BE2C (cell line): ENCODE results near the gene NCOA1.

Source experiments
- DNase-seq: peaks from one replicate; pipeline ENCODE4 v3.0.0-alpha.2; 2020
- H3K27me3 ChIP-seq: fragments of 250-450 bp; sonication (Bioruptor Pico); 2 replicates; pipeline ENCODE4 v1.5.1; 2020; ENCODE audit warnings: mild to moderate bottlenecking
- H3K36me3 ChIP-seq: fragments of 250-450 bp; sonication (Bioruptor Pico); 2 replicates; pipeline ENCODE4 v1.5.1; 2020; ENCODE audit warnings: mild to moderate bottlenecking
- H3K4me1 ChIP-seq: fragments of 250-450 bp; sonication (Bioruptor Pico); 2 replicates; pipeline ENCODE4 v1.5.1; 2020
- H3K4me3 ChIP-seq: 2 replicates; pipeline ENCODE4 v1.5.1; 2011; ENCODE audit warnings: low read depth, low read length
- H3K9me3 ChIP-seq: fragments of 250-450 bp; sonication (Bioruptor Pico); 2 replicates; pipeline ENCODE4 v1.5.1; 2020
- TF ChIP-seq, protein P1 (sequence below): IDR thresholded peaks from 2 replicates; pipeline ENCODE4 v1.5.1; 2012; ENCODE audit warnings: mild to moderate bottlenecking, low read depth, low read length

NCOA1 gene

DNA sequence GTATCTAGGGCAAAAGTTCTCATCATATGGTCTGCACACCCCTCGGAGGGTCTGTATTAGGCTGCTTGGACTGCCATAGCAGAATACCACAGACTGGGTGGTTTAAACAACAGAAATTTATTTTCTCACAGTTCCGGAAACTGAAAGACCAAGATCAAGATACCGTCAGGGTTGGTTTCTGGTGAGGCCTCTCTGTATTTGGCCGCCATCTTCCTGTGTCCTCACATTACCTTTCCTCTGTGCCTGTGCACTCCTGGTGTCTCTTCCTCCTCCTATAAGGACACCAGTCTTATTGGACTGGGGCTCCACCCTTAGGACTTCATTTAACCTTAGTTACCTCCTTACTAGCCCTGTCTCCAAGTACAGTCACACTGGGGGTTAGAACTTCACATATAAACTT lies 132.5 kb downstream of the NCOA1 start:
- TF ChIP-seq, protein P1, sequence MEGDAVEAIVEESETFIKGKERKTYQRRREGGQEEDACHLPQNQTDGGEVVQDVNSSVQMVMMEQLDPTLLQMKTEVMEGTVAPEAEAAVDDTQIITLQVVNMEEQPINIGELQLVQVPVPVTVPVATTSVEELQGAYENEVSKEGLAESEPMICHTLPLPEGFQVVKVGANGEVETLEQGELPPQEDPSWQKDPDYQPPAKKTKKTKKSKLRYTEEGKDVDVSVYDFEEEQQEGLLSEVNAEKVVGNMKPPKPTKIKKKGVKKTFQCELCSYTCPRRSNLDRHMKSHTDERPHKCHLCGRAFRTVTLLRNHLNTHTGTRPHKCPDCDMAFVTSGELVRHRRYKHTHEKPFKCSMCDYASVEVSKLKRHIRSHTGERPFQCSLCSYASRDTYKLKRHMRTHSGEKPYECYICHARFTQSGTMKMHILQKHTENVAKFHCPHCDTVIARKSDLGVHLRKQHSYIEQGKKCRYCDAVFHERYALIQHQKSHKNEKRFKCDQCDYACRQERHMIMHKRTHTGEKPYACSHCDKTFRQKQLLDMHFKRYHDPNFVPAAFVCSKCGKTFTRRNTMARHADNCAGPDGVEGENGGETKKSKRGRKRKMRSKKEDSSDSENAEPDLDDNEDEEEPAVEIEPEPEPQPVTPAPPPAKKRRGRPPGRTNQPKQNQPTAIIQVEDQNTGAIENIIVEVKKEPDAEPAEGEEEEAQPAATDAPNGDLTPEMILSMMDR, result no peak
- Histone ChIP-seq H3K9me3 (no peaks in the 10 kb centered on the region; the same call in 1 of the 2 replicates), H3K4me3 (no peak overlapping the region), H3K27me3 (no peaks in the 10 kb centered on the region), H3K36me3 (no peaks in the 10 kb centered on the region), H3K4me1 (no peaks in the 10 kb centered on the region)
- DNase-seq, result no peak

DNA sequence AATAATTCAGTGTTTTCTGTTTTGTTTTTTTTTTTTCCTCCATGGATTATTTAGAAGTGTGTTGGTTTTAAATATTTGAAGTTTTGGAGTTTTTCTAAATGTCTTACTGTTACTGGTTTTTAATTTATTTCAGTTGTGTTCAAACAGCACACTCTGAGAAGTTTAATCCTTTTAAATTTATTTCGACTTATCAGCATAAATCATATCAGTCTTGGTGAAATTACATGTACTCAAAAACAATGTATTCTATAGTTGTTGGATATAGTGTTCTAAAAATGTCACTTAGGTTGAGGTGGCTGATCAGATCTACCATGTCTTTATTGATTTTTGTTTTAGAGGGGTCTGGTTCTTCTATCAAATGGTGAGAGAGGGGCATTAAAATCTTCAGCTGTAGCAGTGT lies 134.7 kb downstream of the NCOA1 start:
- Histone ChIP-seq H3K27me3 (no peaks in the 10 kb centered on the region), H3K9me3 (no peaks in the 10 kb centered on the region; the same call in 1 of the 2 replicates), H3K4me1 (no peaks in the 10 kb centered on the region), H3K4me3 (no peak overlapping the region), H3K36me3 (no peaks in the 10 kb centered on the region)
- no peak for DNase-seq
- TF ChIP-seq, protein P1, result no peak

DNA sequence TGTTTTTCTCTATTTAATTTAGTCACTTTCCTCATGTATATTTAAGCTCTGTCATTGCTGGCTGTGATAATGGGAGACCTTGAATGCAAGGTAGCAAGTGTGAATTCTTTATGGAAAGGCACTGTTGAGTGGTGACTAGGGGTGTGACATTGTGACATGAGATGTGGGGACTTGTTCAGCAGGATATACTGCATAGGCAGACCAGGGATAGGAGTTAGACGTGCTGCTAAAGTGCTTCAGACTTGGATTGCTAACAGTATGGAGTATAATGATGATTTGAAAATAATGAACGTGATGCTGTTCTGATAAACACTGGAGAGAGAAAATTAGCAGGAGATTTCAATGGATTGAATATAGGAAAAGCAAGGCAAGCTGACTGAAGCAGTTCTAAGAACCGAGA lies 135.1 kb downstream of the NCOA1 start:
- no peak for DNase-seq
- H3K27me3 ChIP-seq, result no peaks in the 10 kb centered on the region
- H3K4me1 ChIP-seq, result no peaks in the 10 kb centered on the region
- H3K9me3 ChIP-seq, result no peaks in the 10 kb centered on the region; the same call in 1 of the 2 replicates
- TF ChIP-seq, protein P1, result no peak
- H3K36me3 ChIP-seq, result no peaks in the 10 kb centered on the region
- H3K4me3 ChIP-seq, result no peak overlapping the region

DNA sequence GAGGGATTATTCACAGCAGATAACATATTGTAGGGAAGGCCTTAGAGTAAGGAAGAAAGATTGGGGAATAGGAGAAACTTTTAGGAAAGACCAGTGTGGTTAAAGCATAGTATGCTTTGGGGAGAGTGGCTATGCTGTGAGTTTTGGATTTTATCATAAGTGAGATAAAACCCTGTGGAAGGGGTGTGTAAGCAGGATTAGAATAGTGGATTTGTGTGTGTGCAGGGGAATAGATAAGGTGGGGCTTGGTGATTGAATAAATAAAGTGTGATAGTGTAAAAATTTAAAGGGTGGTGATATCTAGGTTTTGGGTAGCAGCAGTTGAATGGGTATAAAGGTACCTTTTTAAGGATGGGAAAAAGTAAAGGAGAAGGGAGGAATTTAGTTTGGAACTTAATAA lies 137.7 kb downstream of the NCOA1 start:
- TF ChIP-seq, protein P1, result no peak

DNA sequence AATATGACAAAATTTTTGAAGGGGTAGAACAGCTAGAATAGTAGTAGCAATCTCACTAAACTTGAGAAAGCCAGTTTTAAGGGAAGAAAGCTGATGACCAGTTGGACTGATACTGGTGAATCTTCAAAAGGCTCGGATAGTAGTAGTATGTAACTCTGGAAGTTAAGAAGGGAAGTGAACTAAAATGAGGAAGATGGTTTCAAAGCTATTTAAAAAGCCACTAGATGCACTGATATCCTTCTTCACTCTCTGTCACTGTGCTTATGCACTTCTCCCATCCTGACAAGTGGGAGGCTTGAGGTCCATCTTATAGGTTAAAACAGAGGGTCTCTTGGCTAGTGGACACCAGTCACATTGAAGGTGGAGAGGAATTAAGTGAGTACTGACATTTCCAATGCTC lies 141.1 kb downstream of the NCOA1 start:
- TF ChIP-seq, protein P1, result no peak
- H3K4me1 ChIP-seq, result no peaks in the 10 kb centered on the region
- no peaks in the 10 kb centered on the region for H3K27me3 ChIP-seq
- H3K9me3 ChIP-seq, result no peaks in the 10 kb centered on the region; the same call in 1 of the 2 replicates
- H3K36me3 ChIP-seq, result no peaks in the 10 kb centered on the region
- no peak for DNase-seq
- H3K4me3 ChIP-seq, result no peak overlapping the region

More for the DNA sequence above, 137.7 kb downstream of the NCOA1 start:
- no peak overlapping the region for H3K4me3 ChIP-seq
- H3K4me1 ChIP-seq, result no peaks in the 10 kb centered on the region
- no peak for DNase-seq
- H3K9me3 ChIP-seq, result no peaks in the 10 kb centered on the region; the same call in 1 of the 2 replicates
- no peaks in the 10 kb centered on the region for H3K27me3 ChIP-seq
- H3K36me3 ChIP-seq, result no peaks in the 10 kb centered on the region

DNA sequence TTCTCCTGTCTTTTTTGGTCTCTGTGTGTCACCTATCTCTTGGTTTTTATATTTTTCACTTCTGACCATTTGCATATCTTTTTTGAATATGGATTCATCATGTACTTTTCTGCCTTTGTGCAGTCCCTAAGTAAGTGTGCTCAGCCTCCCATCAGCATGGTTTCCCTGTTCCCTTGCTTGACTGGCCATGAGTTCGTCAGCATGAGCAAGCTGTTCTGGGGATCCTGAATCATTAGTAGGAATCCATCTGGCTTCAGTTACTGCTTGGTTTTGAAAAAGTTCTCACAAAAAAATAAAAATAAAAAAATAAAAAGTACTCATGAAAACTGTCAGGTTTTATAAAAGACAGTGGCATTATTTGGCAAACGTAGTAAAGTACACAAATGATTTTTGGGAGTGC lies 144.1 kb downstream of the NCOA1 start:
- Histone ChIP-seq H3K9me3 (no peaks in the 10 kb centered on the region), H3K4me3 (no peak overlapping the region), H3K4me1 (no peaks in the 10 kb centered on the region), H3K36me3 (no peaks in the 10 kb centered on the region), H3K27me3 (no peaks in the 10 kb centered on the region)
- TF ChIP-seq, protein P1, result no peak
- no peak for DNase-seq
